Glutamatergic neuron (in vitro differentiated cells): ENCODE results near the gene ZBTB40. TPM values are rescaled to one million over a fixed set of nuclear protein-coding genes. Genes with fewer than 3 reads are reported as not detected.

Experiments
- DNase-seq: peaks from one replicate; pipeline ENCODE4 v3.0.0; 2022
- H3K27ac Mint-ChIP-seq: one replicate; pipeline ENCODE4 v1.8.0; 2020; ENCODE audit warnings: mild to moderate bottlenecking, mixed read lengths, inconsistent platforms; ENCODE audit not compliant: unreplicated experiment
- H3K27me3 Mint-ChIP-seq: one replicate; pipeline ENCODE4 v1.8.0; 2020; ENCODE audit warnings: mild to moderate bottlenecking, moderate library complexity, mixed read lengths, inconsistent platforms; ENCODE audit not compliant: unreplicated experiment
- H3K36me3 Mint-ChIP-seq: one replicate; pipeline ENCODE4 v1.8.0; 2020; ENCODE audit warnings: mild to moderate bottlenecking, mixed read lengths, inconsistent platforms; ENCODE audit not compliant: unreplicated experiment
- H3K4me1 Mint-ChIP-seq: one replicate; pipeline ENCODE4 v1.8.0; 2020; ENCODE audit warnings: mild to moderate bottlenecking, low read depth, mixed read lengths, inconsistent platforms; ENCODE audit not compliant: unreplicated experiment
- H3K4me3 Mint-ChIP-seq: one replicate; pipeline ENCODE4 v1.8.0; 2020; ENCODE audit warnings: mild to moderate bottlenecking, mixed read lengths, inconsistent platforms; ENCODE audit not compliant: unreplicated experiment
- H3K9me3 Mint-ChIP-seq: one replicate; pipeline ENCODE4 v1.8.0; 2020; ENCODE audit warnings: mild to moderate bottlenecking, moderate library complexity, mixed read lengths, inconsistent platforms; ENCODE audit not compliant: unreplicated experiment
- CTCF ChIP-seq: fragments of 200-600 bp; sonication (generic); IDR thresholded peaks from one replicate; pipeline ENCODE4 v1.5.0; 2021; ENCODE audit not compliant: partially characterized antibody, unreplicated experiment
- total RNA-seq: library from RNA; stranded (reverse); fragmentation: NEBNext Ultra II Directional; extraction: Animal tissue kit (Norgen Biotek cat#: 25700); gene quantifications from one replicate; pipeline ENCODE4 v1.2.1, GENCODE V29; 2021; ENCODE audit not compliant: unreplicated experiment

Gene ZBTB40
- total RNA-seq, 1 donor from 2014 or later, result 25.7 TPM

- Mint-ChIP-seq H3K4me3 (no peak overlapping the region), H3K27ac (no peak overlapping the region), H3K4me1 (peaks cover 32% of the 10 kb centered on the region), H3K36me3 (no peaks in the 10 kb centered on the region), H3K27me3 (peaks cover 3% of the 10 kb centered on the region), H3K9me3 (peaks cover 3% of the 10 kb centered on the region)
- TF ChIP-seq CTCF, result no peak
- no peak for DNase-seq
These were observed 20.9 kb downstream of the ZBTB40 start for GRCh38 chr1:22472596-22472995.

- peaks cover 3% of the 10 kb centered on the region for H3K9me3 Mint-ChIP-seq
- no peak for DNase-seq
- TF ChIP-seq CTCF, result no peak
- no peak overlapping the region for H3K27ac Mint-ChIP-seq
- H3K27me3 Mint-ChIP-seq, result peaks cover 5% of the 10 kb centered on the region
- H3K4me1 Mint-ChIP-seq, result peaks cover 32% of the 10 kb centered on the region
- H3K4me3 Mint-ChIP-seq, result no peak overlapping the region
- H3K36me3 Mint-ChIP-seq, result no peaks in the 10 kb centered on the region
These were observed 22.3 kb downstream of the ZBTB40 start for GRCh38 chr1:22473952-22474351.

- Mint-ChIP-seq H3K27ac (no peak overlapping the region), H3K4me3 (no peak overlapping the region), H3K36me3 (no peaks in the 10 kb centered on the region), H3K4me1 (peaks cover 16% of the 10 kb centered on the region), H3K9me3 (peaks cover 5% of the 10 kb centered on the region), H3K27me3 (peaks cover 4% of the 10 kb centered on the region)
- DNase-seq, result no peak
- no peak for TF ChIP-seq CTCF
These were observed 24.9 kb downstream of the ZBTB40 start for GRCh38 chr1:22476566-22476965.

- no peaks in the 10 kb centered on the region for H3K4me1 Mint-ChIP-seq
- H3K27ac Mint-ChIP-seq, result no peak overlapping the region
- peaks cover 2% of the 10 kb centered on the region for H3K9me3 Mint-ChIP-seq
- no peak for DNase-seq
- TF ChIP-seq CTCF, result no peak
- H3K36me3 Mint-ChIP-seq, result peaks cover 13% of the 10 kb centered on the region
- H3K4me3 Mint-ChIP-seq, result no peak overlapping the region
- peaks cover 2% of the 10 kb centered on the region for H3K27me3 Mint-ChIP-seq
These were observed 31.5 kb downstream of the ZBTB40 start for GRCh38 chr1:22483121-22483520.

GRCh38 chr1:22484706-22485345 lies 33.2 kb downstream of the ZBTB40 start:
- Mint-ChIP-seq H3K4me1 (no peaks in the 10 kb centered on the region), H3K36me3 (peaks cover 13% of the 10 kb centered on the region), H3K9me3 (no peaks in the 10 kb centered on the region), H3K4me3 (no peak overlapping the region), H3K27me3 (peaks cover 2% of the 10 kb centered on the region), H3K27ac (no peak overlapping the region)
- no peak for TF ChIP-seq CTCF
- DNase-seq, result no peak
